ENCODE results near the gene MRPS31. TPM values are rescaled to one million over a fixed set of nuclear protein-coding genes. Genes with fewer than 3 reads are reported as not detected.

MRPS31 gene
- total and polyA plus RNA-seq, 2 donors from 2014 or later = 24.3 to 47.3 TPM

DNA sequence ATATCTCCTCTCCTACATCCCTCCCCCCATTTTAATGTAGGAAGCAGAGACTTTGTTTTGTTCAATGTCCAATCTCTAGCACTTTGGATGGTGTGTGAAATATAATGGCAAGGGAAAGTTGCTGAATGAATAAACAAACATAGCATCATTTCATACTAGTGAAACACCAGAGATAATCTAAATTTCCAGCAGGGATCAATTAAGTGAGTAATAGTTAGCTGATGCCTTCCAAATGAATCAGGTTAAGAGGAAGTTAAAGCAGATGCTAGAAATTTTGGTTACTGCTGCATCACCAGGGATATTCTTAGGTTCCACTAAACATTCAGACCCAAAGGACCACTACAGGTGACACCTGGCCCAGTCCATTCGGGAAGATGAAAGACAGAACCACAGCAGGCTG is 8.1 kb downstream of the MRPS31 start:
- intact Hi-C loops (cut with DNase I) = no loop called here
- Histone ChIP-seq H3K9ac (ENCODE audit: low read length in 3 of 3) (no peak overlapping the region), H3K36me3 (ENCODE audit: control insufficient read depth in 2 of 3, insufficient read depth in 3 of 3, low read length in 3 of 3) (peaks cover 0 to 27% (median 11%) of the 10 kb centered on the region in 3 donors), H3K4me1 (ENCODE audit: control insufficient read depth in 2 of 3, insufficient read depth in 2 of 3, low read depth in 1 of 3, low read length in 3 of 3) (peaks cover 0 to 2% (median 0%) of the 10 kb centered on the region in 3 donors), H3K27me3 (ENCODE audit: control insufficient read depth, insufficient read depth, low read length) (no peaks in the 10 kb centered on the region), H3K27ac (ENCODE audit: low read depth in 2 of 2, low read length in 2 of 2) (no peak overlapping the region), H3K9me3 (ENCODE audit: control insufficient read depth in 2 of 3, insufficient read depth in 1 of 3, low read length in 3 of 3) (no peaks in the 10 kb centered on the region), H3K4me3 (ENCODE audit: low read length in 3 of 3) (no peak overlapping the region)
- TF ChIP-seq, protein P1, sequence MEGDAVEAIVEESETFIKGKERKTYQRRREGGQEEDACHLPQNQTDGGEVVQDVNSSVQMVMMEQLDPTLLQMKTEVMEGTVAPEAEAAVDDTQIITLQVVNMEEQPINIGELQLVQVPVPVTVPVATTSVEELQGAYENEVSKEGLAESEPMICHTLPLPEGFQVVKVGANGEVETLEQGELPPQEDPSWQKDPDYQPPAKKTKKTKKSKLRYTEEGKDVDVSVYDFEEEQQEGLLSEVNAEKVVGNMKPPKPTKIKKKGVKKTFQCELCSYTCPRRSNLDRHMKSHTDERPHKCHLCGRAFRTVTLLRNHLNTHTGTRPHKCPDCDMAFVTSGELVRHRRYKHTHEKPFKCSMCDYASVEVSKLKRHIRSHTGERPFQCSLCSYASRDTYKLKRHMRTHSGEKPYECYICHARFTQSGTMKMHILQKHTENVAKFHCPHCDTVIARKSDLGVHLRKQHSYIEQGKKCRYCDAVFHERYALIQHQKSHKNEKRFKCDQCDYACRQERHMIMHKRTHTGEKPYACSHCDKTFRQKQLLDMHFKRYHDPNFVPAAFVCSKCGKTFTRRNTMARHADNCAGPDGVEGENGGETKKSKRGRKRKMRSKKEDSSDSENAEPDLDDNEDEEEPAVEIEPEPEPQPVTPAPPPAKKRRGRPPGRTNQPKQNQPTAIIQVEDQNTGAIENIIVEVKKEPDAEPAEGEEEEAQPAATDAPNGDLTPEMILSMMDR (IDR thresholded peaks at IDR 0.05; ENCODE audit: borderline replicate concordance, extremely low read depth, insufficient read depth) = no peak
- FAIRE-seq (no peak), DNase-seq (no peak)

DNA sequence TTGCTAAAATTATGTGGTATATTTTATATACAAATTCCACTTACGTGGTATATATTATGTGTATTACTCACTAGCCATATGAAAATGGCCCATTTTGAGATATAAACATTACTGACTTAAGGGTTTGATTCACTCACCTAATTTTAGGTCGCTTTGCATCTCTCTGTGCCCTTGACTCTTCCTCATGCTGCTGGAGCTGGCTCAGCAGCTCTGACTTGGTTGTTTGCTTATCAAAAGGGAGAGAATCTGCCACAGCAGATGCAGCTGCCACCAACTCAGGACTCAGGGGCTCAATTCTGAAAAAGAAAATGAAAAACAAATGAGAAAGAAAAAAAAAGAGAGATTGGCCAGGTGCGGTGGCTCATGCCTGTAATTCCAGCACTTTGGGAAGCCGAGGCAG is 12.2 kb downstream of the MRPS31 start:
- H3K27me3 ChIP-seq (ENCODE audit: control insufficient read depth, insufficient read depth, low read length) = no peaks in the 10 kb centered on the region
- H3K4me1 ChIP-seq (ENCODE audit: control insufficient read depth in 2 of 3, insufficient read depth in 2 of 3, low read depth in 1 of 3, low read length in 3 of 3) = no peaks in the 10 kb centered on the region
- intact Hi-C loops (cut with DNase I) = no loop called here
- DNase-seq = no peak
- H3K9ac ChIP-seq (ENCODE audit: low read length in 3 of 3) = no peak overlapping the region
- TF ChIP-seq, protein P1 (IDR thresholded peaks at IDR 0.05; ENCODE audit: borderline replicate concordance, extremely low read depth, insufficient read depth) = no peak
- FAIRE-seq = no peak
- peaks cover 3 to 25% (median 8%) of the 10 kb centered on the region in 3 donors for H3K36me3 ChIP-seq (ENCODE audit: control insufficient read depth in 2 of 3, insufficient read depth in 3 of 3, low read length in 3 of 3)
- no peaks in the 10 kb centered on the region for H3K9me3 ChIP-seq (ENCODE audit: control insufficient read depth in 2 of 3, insufficient read depth in 1 of 3, low read length in 3 of 3)
- H3K27ac ChIP-seq (ENCODE audit: low read depth in 2 of 2, low read length in 2 of 2) = no peak overlapping the region
- no peak overlapping the region for H3K4me3 ChIP-seq (ENCODE audit: low read length in 3 of 3)

DNA sequence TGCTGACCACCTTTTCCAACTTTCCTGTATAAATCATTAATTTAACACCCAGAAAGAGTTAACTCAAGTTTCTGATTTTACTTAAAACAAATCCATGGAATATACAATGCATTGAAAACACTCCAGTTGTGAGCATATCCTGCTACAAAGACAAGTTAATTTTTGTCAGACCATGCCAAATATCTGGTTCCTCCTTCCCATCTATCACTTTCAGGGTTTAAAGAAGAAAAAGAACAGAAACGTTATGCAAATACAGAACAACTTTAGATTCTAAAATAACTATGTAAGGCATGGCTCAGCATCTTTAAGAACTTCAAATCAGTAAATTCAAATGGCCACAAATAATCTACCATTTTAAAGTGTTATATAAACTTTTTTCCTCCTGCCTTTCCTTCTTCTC is 14.9 kb downstream of the MRPS31 start:
- intact Hi-C loops (cut with DNase I) = no loop called here
- Histone ChIP-seq H3K27me3 (ENCODE audit: control insufficient read depth, insufficient read depth, low read length) (no peaks in the 10 kb centered on the region), H3K4me1 (ENCODE audit: control insufficient read depth in 2 of 3, insufficient read depth in 2 of 3, low read depth in 1 of 3, low read length in 3 of 3) (no peaks in the 10 kb centered on the region), H3K27ac (ENCODE audit: low read depth in 2 of 2, low read length in 2 of 2) (no peak overlapping the region), H3K9me3 (ENCODE audit: control insufficient read depth in 2 of 3, insufficient read depth in 1 of 3, low read length in 3 of 3) (no peaks in the 10 kb centered on the region), H3K9ac (ENCODE audit: low read length in 3 of 3) (no peak overlapping the region), H3K36me3 (ENCODE audit: control insufficient read depth in 2 of 3, insufficient read depth in 3 of 3, low read length in 3 of 3) (peaks cover 8 to 19% (median 10%) of the 10 kb centered on the region in 3 donors), H3K4me3 (ENCODE audit: low read length in 3 of 3) (no peak overlapping the region)
- no peak for FAIRE-seq
- TF ChIP-seq, protein P1 (IDR thresholded peaks at IDR 0.05; ENCODE audit: borderline replicate concordance, extremely low read depth, insufficient read depth) = no peak
- no peak for DNase-seq
